Measurements from ENCODE around the gene MECP2. TPM values are rescaled to one million over a fixed set of nuclear protein-coding genes. Genes with fewer than 3 reads are reported as not detected.

Gene MECP2
- total RNA-seq, 1 experiment from 2014 or later, result 47.3 TPM

GRCh38 chrX:154113729-154114128 is 16.2 kb upstream of the MECP2 start:
- POLR2A ChIA-PET (ENCODE audit: unreplicated experiment), result no interaction called here

GRCh38 chrX:154098551-154098950 is 1.0 kb upstream of the MECP2 start:
- BruUV-seq (replicated peaks), result no TSS peak
- Histone ChIP-seq H3K9me3 (ENCODE audit: low read length) (no peaks in the 10 kb centered on the region), H3K27me3 (ENCODE audit: low read length) (no peaks in the 10 kb centered on the region), H3K4me1 (ENCODE audit: insufficient read depth, low read length) (peaks cover 19% of the 10 kb centered on the region), H4K20me1 (ENCODE audit: low read length) (peaks cover 29% of the 10 kb centered on the region), H3K36me3 (ENCODE audit: low read depth, low read length) (no peaks in the 10 kb centered on the region), H3F3A (ENCODE audit: low read length, unreplicated experiment) (no peaks in the 10 kb centered on the region), H3K9me2 (replicated peaks; ENCODE audit: low read length) (no peaks in the 10 kb centered on the region), H3K4me3 (ENCODE audit: low read length) (no peak overlapping the region; the same call in 1 of the 2 replicates), H3K79me2 (ENCODE audit: low read length) (peaks cover 37% of the 10 kb centered on the region), H2AFZ (ENCODE audit: low read length) (peak overlapping the region; percentile 96; the same call in 1 of the 2 replicates), H3K4me2 (ENCODE audit: low read length) (peak overlapping the region; percentile 89; the same call in 1 of the 2 replicates), H3K27ac (ENCODE audit: low read length) (no peak overlapping the region), H3K9ac (ENCODE audit: low read length) (no peak overlapping the region)
- ATAC-seq (no peak), DNase-seq (no peak)
- intact Hi-C loops (cut with micrococcal nuclease), result no loop called here
- ChIA-PET CTCF (no interaction called here), POLR2A (ENCODE audit: unreplicated experiment) (no interaction called here)
- TF ChIP-seq EZH2phosphoT487 (IDR thresholded peaks at IDR 0.05; ENCODE audit: borderline replicate concordance, low read length), result no peak
- TF ChIP-seq EZH2 (IDR thresholded peaks at IDR 0.05; ENCODE audit: low read length, unreplicated experiment), result no peak
- TF ChIP-seq CTCF (conservative IDR thresholded peaks at IDR 0.05; ENCODE audit: low read depth, low read length), result no peak

More at GRCh38 chrX:154113729-154114128, 16.2 kb upstream of the MECP2 start:
- no peaks in the 10 kb centered on the region for H3K27me3 ChIP-seq (ENCODE audit: low read length)
- no peaks in the 10 kb centered on the region for H3K9me3 ChIP-seq (ENCODE audit: low read length)
- CTCF ChIA-PET, result no interaction called here
- no peak overlapping the region for H2AFZ ChIP-seq (ENCODE audit: low read length)
- H4K20me1 ChIP-seq (ENCODE audit: low read length), result no peaks in the 10 kb centered on the region
- TF ChIP-seq EZH2 (IDR thresholded peaks at IDR 0.05; ENCODE audit: low read length, unreplicated experiment), result no peak
- no peak for TF ChIP-seq CTCF (conservative IDR thresholded peaks at IDR 0.05; ENCODE audit: low read depth, low read length)
- TF ChIP-seq EZH2phosphoT487 (IDR thresholded peaks at IDR 0.05; ENCODE audit: borderline replicate concordance, low read length), result no peak
- no peak overlapping the region for H3K4me3 ChIP-seq (ENCODE audit: low read length)
- no peak overlapping the region for H3K27ac ChIP-seq (ENCODE audit: low read length)
- H3K79me2 ChIP-seq (ENCODE audit: low read length), result no peaks in the 10 kb centered on the region
- H3K9ac ChIP-seq (ENCODE audit: low read length), result no peak overlapping the region
- DNase-seq (no peak), ATAC-seq (no peak)
- H3F3A ChIP-seq (ENCODE audit: low read length, unreplicated experiment), result no peaks in the 10 kb centered on the region
- intact Hi-C loops (cut with micrococcal nuclease), result no loop called here
- no peaks in the 10 kb centered on the region for H3K36me3 ChIP-seq (ENCODE audit: low read depth, low read length)
- no peaks in the 10 kb centered on the region for H3K4me1 ChIP-seq (ENCODE audit: insufficient read depth, low read length)
- no peak overlapping the region for H3K4me2 ChIP-seq (ENCODE audit: low read length)
- no TSS peak for BruUV-seq (replicated peaks)
- no peaks in the 10 kb centered on the region for H3K9me2 ChIP-seq (replicated peaks; ENCODE audit: low read length)

GRCh38 chrX:154097003-154097588 is 421 bp downstream of the MECP2 start:
- no TSS peak for BruUV-seq (replicated peaks)
- CTCF ChIA-PET, result interaction anchor here (0.7 kb wide), 1 partner anchor 125 kb away, joined by 4 read pairs; the partner anchor contains the start of gene TMEM187

More at GRCh38 chrX:154097003-154097588, 421 bp downstream of the MECP2 start:
- H3K27me3 ChIP-seq (ENCODE audit: low read length), result no peaks in the 10 kb centered on the region
- peaks cover 41% of the 10 kb centered on the region for H4K20me1 ChIP-seq (ENCODE audit: low read length)
- ATAC-seq, result peak; percentile 51
- H3K9me3 ChIP-seq (ENCODE audit: low read length), result no peaks in the 10 kb centered on the region
- H3K4me3 ChIP-seq (ENCODE audit: low read length), result peak overlapping the region; percentile 99
- DNase-seq, result peak; percentile 60
- intact Hi-C loops (cut with micrococcal nuclease), result no loop called here
- TF ChIP-seq CTCF (conservative IDR thresholded peaks at IDR 0.05; ENCODE audit: low read depth, low read length) (no peak), EZH2 (IDR thresholded peaks at IDR 0.05; ENCODE audit: low read length, unreplicated experiment) (no peak), EZH2phosphoT487 (IDR thresholded peaks at IDR 0.05; ENCODE audit: borderline replicate concordance, low read length) (no peak)
- H3F3A ChIP-seq (ENCODE audit: low read length, unreplicated experiment), result no peaks in the 10 kb centered on the region
- H3K79me2 ChIP-seq (ENCODE audit: low read length), result peaks cover 51% of the 10 kb centered on the region
- no peaks in the 10 kb centered on the region for H3K9me2 ChIP-seq (replicated peaks; ENCODE audit: low read length)
- peaks cover 24% of the 10 kb centered on the region for H3K4me1 ChIP-seq (ENCODE audit: insufficient read depth, low read length)
- H3K4me2 ChIP-seq (ENCODE audit: low read length), result peak overlapping the region; percentile 81
- no peaks in the 10 kb centered on the region for H3K36me3 ChIP-seq (ENCODE audit: low read depth, low read length)
- peak overlapping the region; percentile 81 for H3K9ac ChIP-seq (ENCODE audit: low read length)
- peak overlapping the region; percentile 25; the same call in 1 of the 2 replicates for H3K27ac ChIP-seq (ENCODE audit: low read length)
- H2AFZ ChIP-seq (ENCODE audit: low read length), result no peak overlapping the region
- POLR2A ChIA-PET (ENCODE audit: unreplicated experiment), result no interaction called here

All from PC-3 (cell line).